Measurements from ENCODE around the gene BOC. TPM values are rescaled to one million over a fixed set of nuclear protein-coding genes. Genes with fewer than 3 reads are reported as not detected.

The BOC gene
- total and polyA plus RNA-seq, 10 of the 15 experiments (the other 5 are each of a cell fraction or from before 2014, with no cell fraction given), result 0.18 TPM; not detected in 9

- ChIA-PET CTCF (interaction anchor here (1.9 kb wide), 1 partner anchor 109 kb away, joined by 4 read pairs; no protein-coding TSS in a partner anchor), RAD21 (ENCODE audit: unreplicated experiment) (no interaction called here), POLR2A (no interaction called here), SMC1A (ENCODE audit: uncharacterized antibody, unreplicated experiment) (no interaction called here)
- no peak for DNase-seq (ENCODE audit: low read depth, low spot score)
- Histone ChIP-seq H3K9ac (ENCODE audit: control insufficient read depth, insufficient read depth, low read length) (no peak overlapping the region), H3K27me3 (replicated peaks in 1 of 2; ENCODE audit: control insufficient read depth in 2 of 2, insufficient read depth in 2 of 2, low read length in 1 of 2) (peaks cover 0 to 3% of the 10 kb centered on the region in 2 experiments; a peak in 2 of 4 replicates), H3K27ac (ENCODE audit: control insufficient read depth, insufficient read depth) (no peak overlapping the region), H2AFZ (ENCODE audit: control insufficient read depth, low read depth, low read length) (no peak overlapping the region), H3K4me3 (no peak overlapping the region), H3K79me2 (ENCODE audit: control insufficient read depth, insufficient read depth, low read length) (no peaks in the 10 kb centered on the region), H3K4me2 (ENCODE audit: control insufficient read depth, insufficient read depth) (no peak overlapping the region), H3K4me1 (ENCODE audit: control insufficient read depth, insufficient read depth, low read length) (no peaks in the 10 kb centered on the region), H3K9me3 (replicated peaks; ENCODE audit: control insufficient read depth, insufficient read depth, low read length) (no peaks in the 10 kb centered on the region), H3K36me3 (ENCODE audit: control insufficient read depth in 2 of 2, insufficient read depth in 2 of 2, low read length in 1 of 2) (no peaks in the 10 kb centered on the region), H4K20me1 (ENCODE audit: control insufficient read depth, insufficient read depth) (no peaks in the 10 kb centered on the region)
- no TSS peak for BruUV-seq (replicated peaks)
- intact Hi-C loops (cut with micrococcal nuclease; ENCODE audit: unreplicated experiment), result no loop called here
- TF ChIP-seq CHD2 (IDR thresholded peaks at IDR 0.05; ENCODE audit: borderline replicate concordance, low read depth, low read length), result no peak
- no peak for TF ChIP-seq CTCF (IDR thresholded peaks at IDR 0.05 in 2 of 3, conservative IDR thresholded peaks at IDR 0.05 in 1 of 3; ENCODE audit: control insufficient read depth in 2 of 3, extremely low read depth in 1 of 3, insufficient read depth in 1 of 3, low read depth in 3 of 3, low read length in 3 of 3)
- TF ChIP-seq CREM (IDR thresholded peaks at IDR 0.05; ENCODE audit: low read depth), result no peak
- no peak for TF ChIP-seq SREBF2 (IDR thresholded peaks at IDR 0.05; ENCODE audit: low read length)
- TF ChIP-seq E4F1 (IDR thresholded peaks at IDR 0.05; ENCODE audit: borderline replicate concordance, partially characterized antibody), result no peak
- no peak for TF ChIP-seq CEBPB (IDR thresholded peaks at IDR 0.05; ENCODE audit: borderline replicate concordance in 1 of 2, low read depth in 2 of 2, low read length in 2 of 2)
- TF ChIP-seq STAT1 (conservative IDR thresholded peaks at IDR 0.05), result no peak
- TF ChIP-seq TBL1XR1 (IDR thresholded peaks at IDR 0.05; ENCODE audit: low read depth, low read length), result no peak
- TF ChIP-seq NRF1 (conservative IDR thresholded peaks at IDR 0.05; ENCODE audit: low read depth, low read length), result no peak
- no peak for TF ChIP-seq POLR2A (IDR thresholded peaks at IDR 0.05; ENCODE audit: low read depth, low read length)
- TF ChIP-seq, protein P1, sequence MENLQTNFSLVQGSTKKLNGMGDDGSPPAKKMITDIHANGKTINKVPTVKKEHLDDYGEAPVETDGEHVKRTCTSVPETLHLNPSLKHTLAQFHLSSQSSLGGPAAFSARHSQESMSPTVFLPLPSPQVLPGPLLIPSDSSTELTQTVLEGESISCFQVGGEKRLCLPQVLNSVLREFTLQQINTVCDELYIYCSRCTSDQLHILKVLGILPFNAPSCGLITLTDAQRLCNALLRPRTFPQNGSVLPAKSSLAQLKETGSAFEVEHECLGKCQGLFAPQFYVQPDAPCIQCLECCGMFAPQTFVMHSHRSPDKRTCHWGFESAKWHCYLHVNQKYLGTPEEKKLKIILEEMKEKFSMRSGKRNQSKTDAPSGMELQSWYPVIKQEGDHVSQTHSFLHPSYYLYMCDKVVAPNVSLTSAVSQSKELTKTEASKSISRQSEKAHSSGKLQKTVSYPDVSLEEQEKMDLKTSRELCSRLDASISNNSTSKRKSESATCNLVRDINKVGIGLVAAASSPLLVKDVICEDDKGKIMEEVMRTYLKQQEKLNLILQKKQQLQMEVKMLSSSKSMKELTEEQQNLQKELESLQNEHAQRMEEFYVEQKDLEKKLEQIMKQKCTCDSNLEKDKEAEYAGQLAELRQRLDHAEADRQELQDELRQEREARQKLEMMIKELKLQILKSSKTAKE (IDR thresholded peaks at IDR 0.05; ENCODE audit: low read depth, poor library complexity, severe bottlenecking), result no peak
- no peak for ATAC-seq
- no peak for FAIRE-seq
- 36% methylated on average over 4 of the region's 4 CpGs for WGBS (ENCODE audit: insufficient coverage, insufficient replicate concordance, low lambda C conversion rate, missing lambda C conversion rate)
- in situ Hi-C loops (cut with MboI), result no loop called here
Measured at GRCh38 chr3:113179235-113179824, 32.0 kb upstream of the BOC start.

Measured in GM12878 (cell line).